Muscle of leg (tissue), 11 donors: ENCODE data around the gene BTG3. TPM values are rescaled to one million over a fixed set of nuclear protein-coding genes. Genes with fewer than 3 reads are reported as not detected.

ENCODE experiments used
- DNase-seq: peaks from one replicate; pipeline ENCODE4 v3.0.0; 2013
- H3K27ac ChIP-seq: one replicate; pipeline ENCODE4 v1.5.1; 2013; ENCODE audit warnings: mild to moderate bottlenecking, low read length, control low read depth
- H3K27me3 ChIP-seq: one replicate; pipeline ENCODE4 v1.6.1; 2013; ENCODE audit warnings: low read length; ENCODE audit not compliant: control insufficient read depth, insufficient read depth
- H3K36me3 ChIP-seq: one replicate; pipeline ENCODE4 v1.6.1; 2013; ENCODE audit warnings: low read length; ENCODE audit not compliant: control insufficient read depth, insufficient read depth
- H3K4me1 ChIP-seq: one replicate; pipeline ENCODE4 v1.6.1; 2013; ENCODE audit warnings: low read length; ENCODE audit not compliant: control insufficient read depth, insufficient read depth
- H3K4me3 ChIP-seq: one replicate; pipeline ENCODE4 v1.5.1; 2013; ENCODE audit warnings: low read length, control low read depth
- H3K9me3 ChIP-seq: replicated peaks from 2 replicates; pipeline ENCODE4 v1.6.1; 2013; ENCODE audit warnings: low read depth, low read length; ENCODE audit not compliant: control insufficient read depth
- WGBS: methylation state at CpG from one replicate; pipeline ENCODE4 v1.1.5; 2013; ENCODE audit warnings: missing lambda C conversion rate; ENCODE audit not compliant: insufficient coverage; 5-methylcytosine and 5-hydroxymethylcytosine counted together
- polyA plus RNA-seq, 8 donors: library from polyadenylated mRNA; unstranded; fragments of 120-200 nt; gene quantifications; one replicate each; pipeline versions ENCODE4 v1.2.1 to v1.2.3, GENCODE V29; 2013; ENCODE audit warnings: inconsistent platforms in 1 of 8, low replicate concordance in 1 of 8; ENCODE audit not compliant: insufficient read length in 8 of 8, insufficient read depth in 1 of 8
- total RNA-seq: library from RNA; stranded (reverse); fragments of 120-200 nt; gene quantifications from one replicate; pipeline ENCODE4 v1.2.4, GENCODE V29; 2013

BTG3 gene
- total and polyA plus RNA-seq, 9 donors: 19.9 to 38.0 (median 26.2) TPM

GRCh38 chr21:17545007-17545406 lies 67.7 kb downstream of the BTG3 start:
- 80% methylated on average over 1 of the region's 1 CpG for WGBS

More at GRCh38 chr21:17545007-17545406, 67.7 kb downstream of the BTG3 start:
- no peak overlapping the region for H3K27ac ChIP-seq
- no peak for DNase-seq
- no peaks in the 10 kb centered on the region for H3K36me3 ChIP-seq
- H3K9me3 ChIP-seq: no peaks in the 10 kb centered on the region
- no peaks in the 10 kb centered on the region for H3K27me3 ChIP-seq
- H3K4me1 ChIP-seq: no peaks in the 10 kb centered on the region
- H3K4me3 ChIP-seq: no peak overlapping the region

Other genes with a start within 250 kb of the BTG3 start
- gene CXADR, start 99.9 kb downstream of the BTG3 start, total RNA-seq: 0.44 TPM
- gene CXADR, start 99.9 kb downstream of the BTG3 start, polyA plus RNA-seq: 1 to 10 TPM in 2 of 8 donors, under 1 TPM in 6; 0.32 to 3.6 (median 0.61) TPM
- 10.2 TPM for gene C21orf91, start 206.5 kb upstream of the BTG3 start, total RNA-seq
- 10 to 100 TPM; 10.6 to 20.5 (median 14.9) TPM for gene C21orf91, start 206.5 kb upstream of the BTG3 start, polyA plus RNA-seq